Measurements from ENCODE around the gene LINGO1. TPM values are rescaled to one million over a fixed set of nuclear protein-coding genes. Genes with fewer than 3 reads are reported as not detected.

Gene LINGO1
- polyA plus RNA-seq, 2 of the 4 experiments (the other 2 are of a cell fraction), result 2.2 to 3.3 TPM

DNA sequence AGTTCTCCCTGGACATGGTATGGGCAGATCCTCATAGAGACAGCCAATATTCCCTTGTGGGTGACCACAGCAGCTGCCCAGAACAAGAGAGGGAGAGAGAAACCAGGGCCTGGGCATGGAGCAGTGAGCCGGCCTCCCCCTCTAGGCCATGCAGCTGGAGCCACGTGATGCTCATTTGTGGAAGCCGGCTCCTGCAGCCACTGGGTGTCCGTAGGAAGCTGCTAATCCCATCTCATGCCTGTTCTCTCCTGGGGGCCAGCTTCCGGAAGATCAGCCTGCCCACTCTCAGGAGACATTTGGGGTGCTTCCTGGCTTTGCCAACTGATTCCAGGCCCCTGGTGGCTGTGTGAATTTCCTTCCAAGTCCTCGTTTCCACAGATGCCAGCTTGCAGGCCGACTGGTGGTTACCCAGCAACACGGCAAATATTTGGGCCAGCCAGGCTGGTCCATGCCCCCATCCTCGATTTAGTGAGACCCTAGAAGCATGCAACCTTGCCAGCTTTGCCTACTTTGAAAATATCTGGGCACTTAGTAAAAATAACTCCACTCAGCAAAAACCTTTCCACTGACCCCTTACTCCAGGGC lies 55.3 kb downstream of the LINGO1 start:
- H3K27ac ChIP-seq, result no peak overlapping the region
- WGBS (ENCODE audit: missing lambda C conversion rate), result 45% methylated on average over 9 of the region's 9 CpGs
- POLR2A ChIA-PET, result no interaction called here
- FAIRE-seq, result no peak
- H3K4me1 ChIP-seq, result no peaks in the 10 kb centered on the region
- CTCF ChIA-PET, result interaction anchor here (1.3 to 3.7 kb wide), 4 partner anchors 8 to 56 kb away, joined by 3 to 16 read pairs (median 6); no protein-coding TSS in a partner anchor
- H3K4me3 ChIP-seq, result no peak overlapping the region
- H3K9me3 ChIP-seq, result no peaks in the 10 kb centered on the region
- H3K4me2 ChIP-seq, result no peak overlapping the region
- TF ChIP-seq NPAS2 (CRISPR knock-in tag; IDR thresholded peaks at IDR 0.05; ENCODE audit: borderline replicate concordance) (no peak), MAFK (IDR thresholded peaks at IDR 0.05; ENCODE audit: partially characterized antibody) (peak; percentile 24)
- ATAC-seq, result peak in 1 of 2 experiments; percentile 52; a peak in 3 of 6 replicates
- DNase-seq (ENCODE audit: low read depth in 1 of 2, low spot score in 1 of 2), result no peak

GRCh38 chr15:77576538-77576937 lies 56.2 kb downstream of the LINGO1 start:
- Histone ChIP-seq H3K27ac (no peak overlapping the region), H3K4me3 (no peak overlapping the region), H3K4me2 (no peak overlapping the region), H3K9me3 (no peaks in the 10 kb centered on the region), H3K4me1 (no peaks in the 10 kb centered on the region)
- TF ChIP-seq, protein P1, sequence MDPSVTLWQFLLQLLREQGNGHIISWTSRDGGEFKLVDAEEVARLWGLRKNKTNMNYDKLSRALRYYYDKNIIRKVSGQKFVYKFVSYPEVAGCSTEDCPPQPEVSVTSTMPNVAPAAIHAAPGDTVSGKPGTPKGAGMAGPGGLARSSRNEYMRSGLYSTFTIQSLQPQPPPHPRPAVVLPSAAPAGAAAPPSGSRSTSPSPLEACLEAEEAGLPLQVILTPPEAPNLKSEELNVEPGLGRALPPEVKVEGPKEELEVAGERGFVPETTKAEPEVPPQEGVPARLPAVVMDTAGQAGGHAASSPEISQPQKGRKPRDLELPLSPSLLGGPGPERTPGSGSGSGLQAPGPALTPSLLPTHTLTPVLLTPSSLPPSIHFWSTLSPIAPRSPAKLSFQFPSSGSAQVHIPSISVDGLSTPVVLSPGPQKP (IDR thresholded peaks at IDR 0.05; ENCODE audit: low read depth, low read length), result no peak
- TF ChIP-seq HDAC2 (IDR thresholded peaks at IDR 0.05), result no peak
- no peak for TF ChIP-seq JUNB (IDR thresholded peaks at IDR 0.05)
- TF ChIP-seq, protein P2, sequence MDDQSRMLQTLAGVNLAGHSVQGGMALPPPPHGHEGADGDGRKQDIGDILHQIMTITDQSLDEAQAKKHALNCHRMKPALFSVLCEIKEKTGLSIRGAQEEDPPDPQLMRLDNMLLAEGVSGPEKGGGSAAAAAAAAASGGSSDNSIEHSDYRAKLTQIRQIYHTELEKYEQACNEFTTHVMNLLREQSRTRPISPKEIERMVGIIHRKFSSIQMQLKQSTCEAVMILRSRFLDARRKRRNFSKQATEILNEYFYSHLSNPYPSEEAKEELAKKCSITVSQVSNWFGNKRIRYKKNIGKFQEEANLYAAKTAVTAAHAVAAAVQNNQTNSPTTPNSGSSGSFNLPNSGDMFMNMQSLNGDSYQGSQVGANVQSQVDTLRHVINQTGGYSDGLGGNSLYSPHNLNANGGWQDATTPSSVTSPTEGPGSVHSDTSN (IDR thresholded peaks at IDR 0.05), result no peak
- TF ChIP-seq, protein P3, sequence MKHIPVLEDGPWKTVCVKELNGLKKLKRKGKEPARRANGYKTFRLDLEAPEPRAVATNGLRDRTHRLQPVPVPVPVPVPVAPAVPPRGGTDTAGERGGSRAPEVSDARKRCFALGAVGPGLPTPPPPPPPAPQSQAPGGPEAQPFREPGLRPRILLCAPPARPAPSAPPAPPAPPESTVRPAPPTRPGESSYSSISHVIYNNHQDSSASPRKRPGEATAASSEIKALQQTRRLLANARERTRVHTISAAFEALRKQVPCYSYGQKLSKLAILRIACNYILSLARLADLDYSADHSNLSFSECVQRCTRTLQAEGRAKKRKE (CRISPR knock-in tag; IDR thresholded peaks at IDR 0.05; ENCODE audit: low read depth), result no peak
- TF ChIP-seq POLR2AphosphoS2 (conservative IDR thresholded peaks at IDR 0.05; ENCODE audit: low read length), result no peak
- no peak for TF ChIP-seq ZFP36 (IDR thresholded peaks at IDR 0.05; ENCODE audit: borderline replicate concordance, partially characterized antibody)
- CTCF ChIA-PET, result interaction anchor here (1.2 to 3.7 kb wide), 4 partner anchors 9 to 57 kb away, joined by 3 to 16 read pairs (median 6); no protein-coding TSS in a partner anchor
- ATAC-seq (no peak), FAIRE-seq (no peak), DNase-seq (ENCODE audit: low read depth in 1 of 2, low spot score in 1 of 2) (no peak)
- POLR2A ChIA-PET, result no interaction called here
- 56% methylated on average over 1 of the region's 1 CpG for WGBS (ENCODE audit: missing lambda C conversion rate)

- H3K9me3 ChIP-seq, result no peaks in the 10 kb centered on the region
- CTCF ChIA-PET, result interaction anchor here (0.8 to 11.4 kb wide), 4 partner anchors 9 to 246 kb away, joined by 3 to 70 read pairs (median 6); partner anchors contain the start of gene LINGO1
- no peak overlapping the region for H3K27ac ChIP-seq
- POLR2A ChIA-PET, result no interaction called here
- DNase-seq (ENCODE audit: low read depth in 1 of 2, low spot score in 1 of 2) (no peak), FAIRE-seq (no peak), ATAC-seq (no peak)
- no peak overlapping the region for H3K4me2 ChIP-seq
- no peak for TF ChIP-seq MAFK (IDR thresholded peaks at IDR 0.05; ENCODE audit: partially characterized antibody)
- no peak for TF ChIP-seq EHF (CRISPR knock-in tag; IDR thresholded peaks at IDR 0.05)
- no peak for TF ChIP-seq POLR2AphosphoS2 (conservative IDR thresholded peaks at IDR 0.05; ENCODE audit: low read length)
- TF ChIP-seq RNF2 (IDR thresholded peaks at IDR 0.05; ENCODE audit: borderline replicate concordance, low read depth), result no peak
- TF ChIP-seq CBX2 (IDR thresholded peaks at IDR 0.05; ENCODE audit: borderline replicate concordance, low read depth), result no peak
- TF ChIP-seq NPAS2 (CRISPR knock-in tag; IDR thresholded peaks at IDR 0.05; ENCODE audit: borderline replicate concordance), result no peak
- no peak for TF ChIP-seq RARB (CRISPR knock-in tag; IDR thresholded peaks at IDR 0.05)
- no peak for TF ChIP-seq ESRRA (IDR thresholded peaks at IDR 0.05; ENCODE audit: borderline replicate concordance, low read length)
- TF ChIP-seq HOXB5 (CRISPR knock-in tag; IDR thresholded peaks at IDR 0.05), result no peak
- TF ChIP-seq KDM1A (IDR thresholded peaks at IDR 0.05; ENCODE audit: low read depth), result no peak
- H3K4me3 ChIP-seq, result no peak overlapping the region
- 52% methylated on average over 14 of the region's 14 CpGs for WGBS (ENCODE audit: missing lambda C conversion rate)
- H3K4me1 ChIP-seq, result no peaks in the 10 kb centered on the region
These were observed 57.3 kb downstream of the LINGO1 start for GRCh38 chr15:77575203-77575934.
